H9 (cell line): ENCODE measurements around the gene KHK. TPM values are rescaled to one million over a fixed set of nuclear protein-coding genes. Genes with fewer than 3 reads are reported as not detected.

ENCODE experiments used
- DNase-seq: peaks from one replicate; pipeline ENCODE4 v3.0.0-alpha.2; 2017
- H2AFZ ChIP-seq: one replicate; pipeline ENCODE4 v1.6.1; 2013; ENCODE audit warnings: mild to moderate bottlenecking, low read length, control low read depth, moderate library complexity
- H2AK5ac ChIP-seq: 2 replicates; pipeline ENCODE4 v1.6.1; 2013; ENCODE audit warnings: low read length, control low read depth, mixed read lengths; ENCODE audit not compliant: insufficient read length
- H2BK120ac ChIP-seq: one replicate; pipeline ENCODE4 v1.6.1; 2013; ENCODE audit warnings: low read depth, mild to moderate bottlenecking, low read length, control low read depth, inconsistent platforms; ENCODE audit not compliant: poor library complexity, severe bottlenecking
- H2BK12ac ChIP-seq: 2 replicates; pipeline ENCODE4 v1.6.1; 2013; ENCODE audit warnings: low read length, control low read depth, mixed read lengths, low read depth; ENCODE audit not compliant: insufficient read length
- H2BK15ac ChIP-seq: 2 replicates; pipeline ENCODE4 v1.6.1; 2013; ENCODE audit warnings: low read depth, low read length, control low read depth
- H2BK20ac ChIP-seq: one replicate; pipeline ENCODE4 v1.6.1; 2013; ENCODE audit warnings: low read depth, mild to moderate bottlenecking, low read length, control low read depth, inconsistent platforms; ENCODE audit not compliant: poor library complexity, severe bottlenecking
- H2BK5ac ChIP-seq: 2 replicates; pipeline ENCODE4 v1.6.1; 2013; ENCODE audit warnings: low read length, control low read depth, mixed read lengths; ENCODE audit not compliant: insufficient read length
- H3K14ac ChIP-seq: 2 replicates; pipeline ENCODE4 v1.6.1; 2013; ENCODE audit warnings: low read length, control low read depth; ENCODE audit not compliant: insufficient read depth
- H3K18ac ChIP-seq: 2 replicates; pipeline ENCODE4 v1.6.1; 2013; ENCODE audit warnings: low read depth, mild to moderate bottlenecking, mixed read lengths, low read length, control low read depth; ENCODE audit not compliant: insufficient read length
- H3K23ac ChIP-seq: 2 replicates; pipeline ENCODE4 v1.6.1; 2013; ENCODE audit warnings: low read length, control low read depth, mixed read lengths, low read depth; ENCODE audit not compliant: insufficient read length
- H3K23me2 ChIP-seq: 2 replicates; pipeline ENCODE4 v1.6.1; 2013; ENCODE audit warnings: low read depth, mild to moderate bottlenecking, mixed read lengths, low read length, control low read depth; ENCODE audit not compliant: insufficient read length, poor library complexity, severe bottlenecking
- H3K27ac ChIP-seq: 2 replicates; pipeline ENCODE4 v1.5.1; 2013; ENCODE audit warnings: low read length, control low read depth, mixed read lengths, low read depth; ENCODE audit not compliant: insufficient read length
- H3K27me3 ChIP-seq: 2 replicates; pipeline ENCODE4 v1.6.1; 2013; ENCODE audit warnings: low read length, control low read depth, inconsistent platforms; ENCODE audit not compliant: insufficient read depth
- H3K4ac ChIP-seq: 2 replicates; pipeline ENCODE4 v1.6.1; 2013; ENCODE audit warnings: low read depth, mild to moderate bottlenecking, control low read depth, inconsistent platforms, low read length, moderate library complexity
- H3K4me1 ChIP-seq: 2 replicates; pipeline ENCODE4 v1.6.1; 2013; ENCODE audit warnings: low read length, control low read depth, inconsistent platforms; ENCODE audit not compliant: insufficient read depth
- H3K4me2 ChIP-seq: 2 replicates; pipeline ENCODE4 v1.6.1; 2013; ENCODE audit warnings: low read length, control low read depth, mixed read lengths; ENCODE audit not compliant: insufficient read length, insufficient read depth
- H3K56ac ChIP-seq: 2 replicates; pipeline ENCODE4 v1.6.1; 2013; ENCODE audit warnings: low read depth, mild to moderate bottlenecking, mixed read lengths, low read length, control low read depth; ENCODE audit not compliant: insufficient read length
- H3K79me1 ChIP-seq: 2 replicates; pipeline ENCODE4 v1.6.1; 2013; ENCODE audit warnings: low read depth, mild to moderate bottlenecking, moderate library complexity, low read length, control low read depth, inconsistent platforms; ENCODE audit not compliant: insufficient read depth, poor library complexity, severe bottlenecking
- H3K79me2 ChIP-seq: 2 replicates; pipeline ENCODE4 v1.6.1; 2013; ENCODE audit warnings: low read length, control low read depth, inconsistent platforms; ENCODE audit not compliant: insufficient read depth
- H3K9ac ChIP-seq: 2 replicates; pipeline ENCODE4 v1.6.1; 2013; ENCODE audit warnings: low read length, control low read depth, mixed read lengths; ENCODE audit not compliant: insufficient read length; ENCODE audit errors: extremely low read depth
- H3K9me3 ChIP-seq: one replicate; pipeline ENCODE4 v1.6.1; 2013; ENCODE audit warnings: low read depth, low read length, inconsistent platforms; ENCODE audit not compliant: control insufficient read depth
- H3T11ph ChIP-seq: one replicate; pipeline ENCODE4 v1.6.1; 2013; ENCODE audit warnings: mild to moderate bottlenecking, low read length, control low read depth, inconsistent platforms
- H4K20me1 ChIP-seq: one replicate; pipeline ENCODE4 v1.6.1; 2013; ENCODE audit not compliant: control insufficient read depth, insufficient read length, insufficient read depth
- H4K5ac ChIP-seq: 2 replicates; pipeline ENCODE4 v1.6.1; 2013; ENCODE audit warnings: low read depth, mild to moderate bottlenecking, mixed read lengths, low read length, control low read depth; ENCODE audit not compliant: insufficient read length
- H4K8ac ChIP-seq: replicated peaks from 2 replicates; pipeline ENCODE4 v1.6.1; 2013; ENCODE audit warnings: low read length, control low read depth, mixed read lengths, low read depth; ENCODE audit not compliant: insufficient read length
- H4K91ac ChIP-seq: 2 replicates; pipeline ENCODE4 v1.6.1; 2013; ENCODE audit warnings: low read depth, mild to moderate bottlenecking, moderate library complexity, mixed read lengths, low read length, control low read depth; ENCODE audit not compliant: insufficient read length
- H3K27ac Mint-ChIP-seq, 3 experiments: 2 replicates in 2 of 3; 3 replicates in 1 of 3; pipeline ENCODE4 v1.8.0; 2020 to 2021; ENCODE audit warnings: mixed read lengths in 3 of 3, mild to moderate bottlenecking in 1 of 3, moderate library complexity in 1 of 3
- H3K27me3 Mint-ChIP-seq: 2 replicates; pipeline ENCODE4 v1.8.0; 2021; ENCODE audit warnings: low read depth, mild to moderate bottlenecking, moderate library complexity, mixed read lengths
- H3K36me3 Mint-ChIP-seq, 3 experiments: 2 replicates in 2 of 3; 3 replicates in 1 of 3; pipeline ENCODE4 v1.8.0; 2020 to 2021; ENCODE audit warnings: low read depth in 3 of 3, mixed read lengths in 3 of 3; ENCODE audit not compliant: insufficient read depth in 1 of 3
- H3K4me1 Mint-ChIP-seq, 2 experiments: 2 replicates each; pipeline ENCODE4 v1.8.0; 2020; ENCODE audit warnings: mixed read lengths in 2 of 2
- H3K4me3 Mint-ChIP-seq, 2 experiments: 2 replicates in 1 of 2; 3 replicates in 1 of 2; pipeline ENCODE4 v1.8.0; 2020 to 2021; ENCODE audit warnings: mild to moderate bottlenecking in 2 of 2, mixed read lengths in 2 of 2, moderate library complexity in 1 of 2
- H3K9me3 Mint-ChIP-seq, 2 experiments: 2 replicates in 1 of 2; 3 replicates in 1 of 2; pipeline ENCODE4 v1.8.0; 2020; ENCODE audit warnings: mild to moderate bottlenecking in 2 of 2, mixed read lengths in 2 of 2, moderate library complexity in 1 of 2
- CTCF ChIP-seq: fragments of 200-600 bp; sonication (generic); conservative IDR thresholded peaks from 3 replicates; pipeline ENCODE4 v1.8.0; 2021; ENCODE audit warnings: antibody characterized with exemption, mild to moderate bottlenecking
- WGBS: extraction: QIAGEN DNeasy Blood & Tissue Kit; methylation state at CpG from one replicate; pipeline ENCODE4 v1.1.7; 2013; ENCODE audit warnings: missing lambda C conversion rate, low lambda C conversion rate, mixed read lengths; ENCODE audit not compliant: insufficient read length; ENCODE audit errors: extremely low coverage; 5-methylcytosine and 5-hydroxymethylcytosine counted together
- total RNA-seq: library from RNA; stranded (reverse); gene quantifications from 2 replicates; pipeline ENCODE4 v1.2.1, GENCODE V29; 2021

Gene KHK
- total RNA-seq, 1 experiment from 2014 or later = 12.1 TPM

GRCh38 chr2:27094353-27094984, 7.9 kb downstream of the KHK start:
- H4K8ac ChIP-seq = no peak overlapping the region
- no peak overlapping the region for H4K91ac ChIP-seq
- H4K5ac ChIP-seq = no peak overlapping the region
- no peak overlapping the region for H2AK5ac ChIP-seq
- no peak overlapping the region for H2BK5ac ChIP-seq
- H3K9ac ChIP-seq = no peak overlapping the region
- Mint-ChIP-seq H3K9me3 (no peaks in the 10 kb centered on the region; a peak in 1 of 5 replicates), H3K27ac (peak overlapping the region in 1 of 3 experiments; percentile 91; a peak in 2 of 7 replicates), H3K4me1 (peaks cover 8 to 10% of the 10 kb centered on the region in 2 experiments), H3K4me3 (no peak overlapping the region), H3K36me3 (no peaks in the 10 kb centered on the region; a peak in 2 of 7 replicates), H3K27me3 (no peaks in the 10 kb centered on the region)
- no peaks in the 10 kb centered on the region for H3K27me3 ChIP-seq
- H4K20me1 ChIP-seq = peaks cover 3% of the 10 kb centered on the region
- H3T11ph ChIP-seq = no peak overlapping the region
- H3K56ac ChIP-seq = no peak overlapping the region
- DNase-seq = no peak
- no peak overlapping the region for H2BK120ac ChIP-seq
- H3K4me1 ChIP-seq = no peaks in the 10 kb centered on the region
- H2BK12ac ChIP-seq = no peak overlapping the region
- WGBS = no CpG with 5 or more reads among the region's 24 CpGs
- H3K79me1 ChIP-seq = no peaks in the 10 kb centered on the region
- H3K23ac ChIP-seq = no peak overlapping the region
- H3K4me2 ChIP-seq = no peak overlapping the region
- H3K14ac ChIP-seq = no peak overlapping the region
- H3K9me3 ChIP-seq = no peaks in the 10 kb centered on the region
- no peak for TF ChIP-seq CTCF
- no peak overlapping the region for H3K4ac ChIP-seq
- no peak overlapping the region for H2BK15ac ChIP-seq
- H3K18ac ChIP-seq = no peak overlapping the region
- H2BK20ac ChIP-seq = no peak overlapping the region
- H2AFZ ChIP-seq = no peak overlapping the region
- no peak overlapping the region for H3K27ac ChIP-seq
- no peaks in the 10 kb centered on the region for H3K23me2 ChIP-seq
- no peaks in the 10 kb centered on the region for H3K79me2 ChIP-seq
